A549 (cell line): ENCODE measurements around the gene FZD10.

Experiments used
- CEBPB ChIP-seq, 2 experiments: fragments of >200 bp in 1 of 2; sonication (Bioruptor Twin) in 1 of 2; formaldehyde crosslinking in 1 of 2; IDR thresholded peaks; 2 replicates each; pipeline ENCODE4 v1.6.1; 2012 to 2016
- CHD2 ChIP-seq: fragments of 150-350 bp; IDR thresholded peaks from 2 replicates; pipeline ENCODE4 v1.6.1; 2014; ENCODE audit warnings: low read length; ENCODE audit not compliant: partially characterized antibody
- EP300 ChIP-seq, 2 experiments: fragments of >200 bp; sonication (Bioruptor Twin); formaldehyde crosslinking; IDR thresholded peaks; 2 replicates in 1 of 2; 3 replicates in 1 of 2; pipeline ENCODE4 v1.6.1; 2016 to 2017
- HDAC2 ChIP-seq: fragments of 200-600 bp; sonication (generic); IDR thresholded peaks from 2 replicates; pipeline ENCODE4 v1.6.1; 2016
- MAZ ChIP-seq: fragments of 150-350 bp; IDR thresholded peaks from 2 replicates; pipeline ENCODE4 v1.6.1; 2014; ENCODE audit warnings: antibody characterized with exemption, low read depth, low read length, borderline replicate concordance
- NR3C1 ChIP-seq: fragments of >200 bp; sonication (Bioruptor Twin); formaldehyde crosslinking; IDR thresholded peaks from 3 replicates; pipeline ENCODE4 v1.6.1; 2017
- POLR2A ChIP-seq: IDR thresholded peaks from 2 replicates; pipeline ENCODE4 v1.6.1; 2012; ENCODE audit warnings: mild to moderate bottlenecking, low read length
- RAD21 ChIP-seq, 2 experiments: fragments of >200 bp in 1 of 2; sonication (Bioruptor Twin) in 1 of 2; formaldehyde crosslinking in 1 of 2; IDR thresholded peaks in 1 of 2; conservative IDR thresholded peaks in 1 of 2; 2 replicates in 1 of 2; 3 replicates in 1 of 2; pipeline ENCODE4 v1.6.1; 2012 to 2018; ENCODE audit warnings: inconsistent platforms in 1 of 2
- RNF2 ChIP-seq: fragments of 200-600 bp; sonication (generic); IDR thresholded peaks from 2 replicates; pipeline ENCODE4 v1.6.1; 2016; ENCODE audit warnings: low read depth, mild to moderate bottlenecking, antibody characterized with exemption, moderate library complexity, borderline replicate concordance
- SMC3 ChIP-seq: fragments of >200 bp; sonication (Bioruptor Twin); formaldehyde crosslinking; IDR thresholded peaks from 3 replicates; pipeline ENCODE4 v1.6.1; 2018; ENCODE audit warnings: inconsistent platforms
- SREBF2 ChIP-seq: fragments of 450-650 bp; IDR thresholded peaks from 2 replicates; pipeline ENCODE4 v1.6.1; 2014; ENCODE audit warnings: mild to moderate bottlenecking, moderate library complexity
- TP53 ChIP-seq: fragments of 250-450 bp; sonication (Bioruptor Pico); IDR thresholded peaks from 2 replicates; pipeline ENCODE4 v1.5.0; 2021; ENCODE audit warnings: mild to moderate bottlenecking, moderate library complexity
- TF ChIP-seq, protein P1 (sequence below): fragments of >200 bp; sonication (Bioruptor Twin); formaldehyde crosslinking; IDR thresholded peaks from 3 replicates; pipeline ENCODE4 v1.5.1; 2016
- TF ChIP-seq, protein P2 (sequence below): fragments of 200-600 bp; sonication (generic); IDR thresholded peaks from 2 replicates; pipeline ENCODE4 v1.6.1; 2016; ENCODE audit warnings: antibody characterized with exemption, mild to moderate bottlenecking, moderate library complexity

DNA sequence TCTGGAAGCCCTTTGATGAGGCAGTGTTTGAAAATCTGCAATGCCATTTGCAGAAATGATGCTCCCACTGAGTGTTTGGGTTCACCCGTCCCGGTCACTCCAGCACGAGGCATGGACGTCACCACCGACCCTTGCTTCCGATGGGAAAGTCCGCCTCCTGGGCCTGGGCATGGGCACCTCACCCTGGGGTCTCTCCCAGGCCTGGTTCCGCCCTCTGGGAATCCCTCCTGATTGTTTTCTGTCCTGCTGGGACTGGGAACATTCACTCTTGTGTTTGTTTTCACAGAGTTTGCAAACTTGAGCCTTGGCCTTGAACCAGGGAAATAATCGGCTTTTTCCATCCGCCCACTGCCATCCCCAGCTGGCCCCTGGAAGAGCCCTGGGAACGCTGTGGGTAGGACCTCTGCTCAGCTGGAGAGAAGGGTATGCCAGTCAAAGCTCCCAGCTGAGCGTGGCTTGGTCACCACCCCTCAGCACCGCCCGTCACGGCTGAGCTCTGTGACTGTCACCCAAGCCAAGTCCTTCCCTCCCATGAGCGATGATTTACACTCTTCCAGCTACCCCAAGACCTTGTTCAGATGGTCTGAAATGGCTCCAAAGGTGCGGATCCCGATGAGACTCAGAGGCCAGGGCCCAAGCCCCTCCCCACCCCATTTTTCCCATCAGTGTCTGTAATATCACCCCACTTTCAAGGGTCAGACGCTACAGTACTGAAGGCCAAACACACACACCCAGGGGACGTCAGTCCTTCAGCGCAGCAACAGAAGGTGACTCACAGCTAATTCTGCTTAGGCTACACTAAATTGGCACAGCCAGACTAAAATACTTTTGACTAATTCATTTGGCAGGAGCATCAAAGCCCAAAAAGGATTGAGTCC, 34.1 kb upstream of the FZD10 start:
- TF ChIP-seq NR3C1 (no peak), RAD21 (conservative IDR thresholded peaks at IDR 0.05 in 1 of 2, IDR thresholded peaks at IDR 0.05 in 1 of 2) (no peak), HDAC2 (no peak), POLR2A (no peak), MAZ (no peak), SMC3 (no peak), EP300 (IDR thresholded peaks at IDR 0.05) (no peak), CEBPB (IDR thresholded peaks at IDR 0.05) (no peak), SREBF2 (no peak), RNF2 (no peak), CHD2 (no peak), TP53 (CRISPR knock-in tag) (no peak)
- TF ChIP-seq, protein P1, sequence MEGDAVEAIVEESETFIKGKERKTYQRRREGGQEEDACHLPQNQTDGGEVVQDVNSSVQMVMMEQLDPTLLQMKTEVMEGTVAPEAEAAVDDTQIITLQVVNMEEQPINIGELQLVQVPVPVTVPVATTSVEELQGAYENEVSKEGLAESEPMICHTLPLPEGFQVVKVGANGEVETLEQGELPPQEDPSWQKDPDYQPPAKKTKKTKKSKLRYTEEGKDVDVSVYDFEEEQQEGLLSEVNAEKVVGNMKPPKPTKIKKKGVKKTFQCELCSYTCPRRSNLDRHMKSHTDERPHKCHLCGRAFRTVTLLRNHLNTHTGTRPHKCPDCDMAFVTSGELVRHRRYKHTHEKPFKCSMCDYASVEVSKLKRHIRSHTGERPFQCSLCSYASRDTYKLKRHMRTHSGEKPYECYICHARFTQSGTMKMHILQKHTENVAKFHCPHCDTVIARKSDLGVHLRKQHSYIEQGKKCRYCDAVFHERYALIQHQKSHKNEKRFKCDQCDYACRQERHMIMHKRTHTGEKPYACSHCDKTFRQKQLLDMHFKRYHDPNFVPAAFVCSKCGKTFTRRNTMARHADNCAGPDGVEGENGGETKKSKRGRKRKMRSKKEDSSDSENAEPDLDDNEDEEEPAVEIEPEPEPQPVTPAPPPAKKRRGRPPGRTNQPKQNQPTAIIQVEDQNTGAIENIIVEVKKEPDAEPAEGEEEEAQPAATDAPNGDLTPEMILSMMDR = no peak
- TF ChIP-seq, protein P2, sequence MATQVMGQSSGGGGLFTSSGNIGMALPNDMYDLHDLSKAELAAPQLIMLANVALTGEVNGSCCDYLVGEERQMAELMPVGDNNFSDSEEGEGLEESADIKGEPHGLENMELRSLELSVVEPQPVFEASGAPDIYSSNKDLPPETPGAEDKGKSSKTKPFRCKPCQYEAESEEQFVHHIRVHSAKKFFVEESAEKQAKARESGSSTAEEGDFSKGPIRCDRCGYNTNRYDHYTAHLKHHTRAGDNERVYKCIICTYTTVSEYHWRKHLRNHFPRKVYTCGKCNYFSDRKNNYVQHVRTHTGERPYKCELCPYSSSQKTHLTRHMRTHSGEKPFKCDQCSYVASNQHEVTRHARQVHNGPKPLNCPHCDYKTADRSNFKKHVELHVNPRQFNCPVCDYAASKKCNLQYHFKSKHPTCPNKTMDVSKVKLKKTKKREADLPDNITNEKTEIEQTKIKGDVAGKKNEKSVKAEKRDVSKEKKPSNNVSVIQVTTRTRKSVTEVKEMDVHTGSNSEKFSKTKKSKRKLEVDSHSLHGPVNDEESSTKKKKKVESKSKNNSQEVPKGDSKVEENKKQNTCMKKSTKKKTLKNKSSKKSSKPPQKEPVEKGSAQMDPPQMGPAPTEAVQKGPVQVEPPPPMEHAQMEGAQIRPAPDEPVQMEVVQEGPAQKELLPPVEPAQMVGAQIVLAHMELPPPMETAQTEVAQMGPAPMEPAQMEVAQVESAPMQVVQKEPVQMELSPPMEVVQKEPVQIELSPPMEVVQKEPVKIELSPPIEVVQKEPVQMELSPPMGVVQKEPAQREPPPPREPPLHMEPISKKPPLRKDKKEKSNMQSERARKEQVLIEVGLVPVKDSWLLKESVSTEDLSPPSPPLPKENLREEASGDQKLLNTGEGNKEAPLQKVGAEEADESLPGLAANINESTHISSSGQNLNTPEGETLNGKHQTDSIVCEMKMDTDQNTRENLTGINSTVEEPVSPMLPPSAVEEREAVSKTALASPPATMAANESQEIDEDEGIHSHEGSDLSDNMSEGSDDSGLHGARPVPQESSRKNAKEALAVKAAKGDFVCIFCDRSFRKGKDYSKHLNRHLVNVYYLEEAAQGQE = no peak
